ENCODE results near the gene SYT12. TPM values are rescaled to one million over a fixed set of nuclear protein-coding genes. Genes with fewer than 3 reads are reported as not detected.

SYT12 gene
- total RNA-seq, 1 experiment from 2014 or later: 1.9 TPM

DNA sequence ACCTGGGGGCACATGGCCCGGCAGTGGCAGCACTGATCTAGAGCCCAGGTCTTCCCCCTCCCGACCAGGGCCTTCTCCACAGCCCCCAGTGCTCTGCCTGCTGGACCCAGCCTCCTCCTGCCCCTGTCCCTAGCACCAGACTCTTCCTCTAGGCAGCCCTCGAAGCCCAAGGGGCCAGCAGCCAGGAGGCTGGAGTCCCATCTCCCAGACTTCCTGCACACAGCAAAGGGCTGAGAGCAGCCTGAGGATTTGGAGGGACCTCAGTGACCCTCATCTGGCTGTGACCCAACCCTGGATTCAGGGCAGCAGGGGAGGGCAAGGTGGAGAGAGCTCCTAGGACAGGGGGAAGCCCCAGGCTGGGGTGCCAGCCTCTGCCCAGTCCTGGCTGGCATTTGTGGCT is 36.7 kb downstream of the SYT12 start:
- Mint-ChIP-seq H3K27me3 (ENCODE audit: low read depth) (no peaks in the 10 kb centered on the region; the same call in 1 of the 2 replicates), H3K4me3 (no peak overlapping the region), H3K4me1 (peaks cover 13 to 22% of the 10 kb centered on the region in 2 experiments), H3K9me3 (no peaks in the 10 kb centered on the region), H3K27ac (no peak overlapping the region), H3K36me3 (ENCODE audit: insufficient read depth in 1 of 3, low read depth in 3 of 3) (no peaks in the 10 kb centered on the region)
- H2AK5ac ChIP-seq (ENCODE audit: insufficient read length, low read length): no peak overlapping the region
- H3K79me1 ChIP-seq (ENCODE audit: insufficient read depth, low read depth, low read length, poor library complexity, severe bottlenecking): no peaks in the 10 kb centered on the region
- H2BK15ac ChIP-seq (ENCODE audit: low read depth, low read length): no peak overlapping the region
- TF ChIP-seq, protein P1, sequence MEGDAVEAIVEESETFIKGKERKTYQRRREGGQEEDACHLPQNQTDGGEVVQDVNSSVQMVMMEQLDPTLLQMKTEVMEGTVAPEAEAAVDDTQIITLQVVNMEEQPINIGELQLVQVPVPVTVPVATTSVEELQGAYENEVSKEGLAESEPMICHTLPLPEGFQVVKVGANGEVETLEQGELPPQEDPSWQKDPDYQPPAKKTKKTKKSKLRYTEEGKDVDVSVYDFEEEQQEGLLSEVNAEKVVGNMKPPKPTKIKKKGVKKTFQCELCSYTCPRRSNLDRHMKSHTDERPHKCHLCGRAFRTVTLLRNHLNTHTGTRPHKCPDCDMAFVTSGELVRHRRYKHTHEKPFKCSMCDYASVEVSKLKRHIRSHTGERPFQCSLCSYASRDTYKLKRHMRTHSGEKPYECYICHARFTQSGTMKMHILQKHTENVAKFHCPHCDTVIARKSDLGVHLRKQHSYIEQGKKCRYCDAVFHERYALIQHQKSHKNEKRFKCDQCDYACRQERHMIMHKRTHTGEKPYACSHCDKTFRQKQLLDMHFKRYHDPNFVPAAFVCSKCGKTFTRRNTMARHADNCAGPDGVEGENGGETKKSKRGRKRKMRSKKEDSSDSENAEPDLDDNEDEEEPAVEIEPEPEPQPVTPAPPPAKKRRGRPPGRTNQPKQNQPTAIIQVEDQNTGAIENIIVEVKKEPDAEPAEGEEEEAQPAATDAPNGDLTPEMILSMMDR (conservative IDR thresholded peaks at IDR 0.05): no peak
- no peak overlapping the region for H2AFZ ChIP-seq (ENCODE audit: low read length)
- H4K20me1 ChIP-seq (ENCODE audit: control insufficient read depth, insufficient read depth, insufficient read length): peaks cover 3% of the 10 kb centered on the region
- H3K27me3 ChIP-seq (ENCODE audit: insufficient read depth, low read length): no peaks in the 10 kb centered on the region
- no peak overlapping the region for H2BK20ac ChIP-seq (ENCODE audit: low read depth, low read length, poor library complexity, severe bottlenecking)
- H3K79me2 ChIP-seq (ENCODE audit: insufficient read depth, low read length): no peaks in the 10 kb centered on the region
- no peak overlapping the region for H3K18ac ChIP-seq (ENCODE audit: insufficient read length, low read depth, low read length)
- H3K27ac ChIP-seq (ENCODE audit: insufficient read length, low read depth, low read length): no peak overlapping the region
- no peak overlapping the region for H3K14ac ChIP-seq (ENCODE audit: insufficient read depth, low read length)
- H3T11ph ChIP-seq (ENCODE audit: low read length): no peak overlapping the region
- H2BK120ac ChIP-seq (ENCODE audit: low read depth, low read length, poor library complexity, severe bottlenecking): no peak overlapping the region
- no peak overlapping the region for H2BK5ac ChIP-seq (ENCODE audit: insufficient read length, low read length)
- peaks cover 4% of the 10 kb centered on the region for H3K23me2 ChIP-seq (ENCODE audit: insufficient read length, low read depth, low read length, poor library complexity, severe bottlenecking)
- no CpG with 5 or more reads among the region's 3 CpGs for WGBS (ENCODE audit: extremely low coverage, insufficient read length, low lambda C conversion rate)
- H3K4me1 ChIP-seq (ENCODE audit: insufficient read depth, low read length): no peaks in the 10 kb centered on the region; the same call in 1 of the 2 replicates
- no peaks in the 10 kb centered on the region for H3K9me3 ChIP-seq (ENCODE audit: control insufficient read depth, low read depth, low read length)
- H3K4me2 ChIP-seq (ENCODE audit: insufficient read depth, insufficient read length, low read length): no peak overlapping the region
- H2BK12ac ChIP-seq (ENCODE audit: insufficient read length, low read depth, low read length): no peak overlapping the region
- no peak overlapping the region for H4K5ac ChIP-seq (ENCODE audit: insufficient read length, low read depth, low read length)
- H3K23ac ChIP-seq (ENCODE audit: insufficient read length, low read depth, low read length): no peak overlapping the region
- H3K9ac ChIP-seq (ENCODE audit: extremely low read depth, insufficient read length, low read length): no peak overlapping the region
- no peak overlapping the region for H4K8ac ChIP-seq (replicated peaks; ENCODE audit: insufficient read length, low read depth, low read length)
- no peak overlapping the region for H3K4ac ChIP-seq (ENCODE audit: low read depth, low read length)
- no peak for DNase-seq
- H4K91ac ChIP-seq (ENCODE audit: insufficient read length, low read depth, low read length): no peak overlapping the region
- H3K56ac ChIP-seq (ENCODE audit: insufficient read length, low read depth, low read length): no peak overlapping the region
